ENCODE results near the gene CMYA5. TPM values are rescaled to one million over a fixed set of nuclear protein-coding genes. Genes with fewer than 3 reads are reported as not detected.

CMYA5 gene
- total RNA-seq, 4 donors from 2014 or later: 4.7 to 8.1 (median 6.1) TPM

DNA sequence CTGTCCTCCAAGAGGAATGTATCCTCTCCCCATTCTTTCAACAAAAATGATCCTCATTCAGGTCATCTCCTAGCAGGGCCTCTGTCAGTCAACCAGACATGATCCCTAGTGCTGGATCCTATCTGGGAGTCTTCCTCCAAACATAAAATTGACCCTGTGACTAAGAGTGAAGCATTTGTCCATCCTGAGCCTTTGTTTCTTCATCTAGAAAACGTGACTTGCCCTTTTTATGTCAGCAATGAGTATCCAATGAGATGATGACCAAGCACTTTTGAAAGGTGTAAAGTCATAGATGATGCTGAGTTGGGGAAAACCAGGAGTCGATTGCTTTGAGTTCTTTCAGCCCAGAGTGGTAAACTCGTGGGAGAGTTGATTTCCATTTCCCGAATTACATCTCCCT, 143.3 kb downstream of the CMYA5 start:
- Histone ChIP-seq H3K27me3 (no peaks in the 10 kb centered on the region), H3K4me3 (no peak overlapping the region), H3K36me3 (no peaks in the 10 kb centered on the region), H3K4me1 (peaks cover 0 to 18% (median 0%) of the 10 kb centered on the region in 4 donors), H3K9me3 (no peaks in the 10 kb centered on the region), H3K27ac (no peak overlapping the region)
- DNase-seq (ENCODE audit: low spot score in 2 of 2): no peak
- TF ChIP-seq POLR2A (IDR thresholded peaks at IDR 0.05) (no peak), EP300 (IDR thresholded peaks at IDR 0.05) (no peak)
- TF ChIP-seq, protein P1, sequence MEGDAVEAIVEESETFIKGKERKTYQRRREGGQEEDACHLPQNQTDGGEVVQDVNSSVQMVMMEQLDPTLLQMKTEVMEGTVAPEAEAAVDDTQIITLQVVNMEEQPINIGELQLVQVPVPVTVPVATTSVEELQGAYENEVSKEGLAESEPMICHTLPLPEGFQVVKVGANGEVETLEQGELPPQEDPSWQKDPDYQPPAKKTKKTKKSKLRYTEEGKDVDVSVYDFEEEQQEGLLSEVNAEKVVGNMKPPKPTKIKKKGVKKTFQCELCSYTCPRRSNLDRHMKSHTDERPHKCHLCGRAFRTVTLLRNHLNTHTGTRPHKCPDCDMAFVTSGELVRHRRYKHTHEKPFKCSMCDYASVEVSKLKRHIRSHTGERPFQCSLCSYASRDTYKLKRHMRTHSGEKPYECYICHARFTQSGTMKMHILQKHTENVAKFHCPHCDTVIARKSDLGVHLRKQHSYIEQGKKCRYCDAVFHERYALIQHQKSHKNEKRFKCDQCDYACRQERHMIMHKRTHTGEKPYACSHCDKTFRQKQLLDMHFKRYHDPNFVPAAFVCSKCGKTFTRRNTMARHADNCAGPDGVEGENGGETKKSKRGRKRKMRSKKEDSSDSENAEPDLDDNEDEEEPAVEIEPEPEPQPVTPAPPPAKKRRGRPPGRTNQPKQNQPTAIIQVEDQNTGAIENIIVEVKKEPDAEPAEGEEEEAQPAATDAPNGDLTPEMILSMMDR (IDR thresholded peaks at IDR 0.05): no peak
- 88 to 90% methylated on average over 4 of the region's 4 CpGs for WGBS, 2 donors

DNA sequence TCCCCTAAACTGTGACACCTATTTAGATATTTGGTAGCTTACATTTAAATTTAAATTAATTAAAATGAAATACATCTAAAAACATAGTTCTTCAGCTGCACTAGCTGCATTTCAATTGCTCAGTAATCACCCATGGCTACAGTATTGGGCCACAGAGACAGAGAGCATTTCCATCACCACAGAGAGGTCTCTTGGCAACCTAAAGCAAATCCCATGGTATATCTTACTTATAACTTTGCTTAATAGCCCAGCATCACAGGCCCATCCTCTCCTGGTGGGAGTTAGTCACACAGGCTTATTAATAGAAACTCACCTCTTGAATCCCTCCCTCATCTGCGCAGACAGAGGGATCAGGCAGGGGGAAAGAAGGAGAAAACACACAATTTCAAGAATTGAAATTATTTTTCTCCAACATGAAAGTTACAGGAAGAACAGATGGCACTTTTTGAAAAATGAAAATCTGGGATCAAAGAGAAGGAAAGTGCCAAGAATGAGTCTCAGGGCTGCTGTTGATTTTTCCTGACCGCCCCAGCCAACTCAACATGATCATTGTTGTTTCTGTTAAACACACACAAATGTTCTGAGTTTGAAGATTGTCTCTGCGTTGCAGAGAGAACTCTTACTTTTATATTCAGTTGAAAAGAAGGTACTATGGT, 144.6 kb downstream of the CMYA5 start:
- no peak overlapping the region for H3K4me3 ChIP-seq
- peak overlapping the region in 1 of 4 donors; percentile 57 for H3K27ac ChIP-seq
- 63 to 65% methylated on average over 3 of the region's 3 CpGs for WGBS, 2 donors
- H3K4me1 ChIP-seq: peaks cover 0 to 18% (median 0%) of the 10 kb centered on the region in 4 donors
- DNase-seq (ENCODE audit: low spot score in 2 of 2): no peak
- TF ChIP-seq, protein P1 (IDR thresholded peaks at IDR 0.05): no peak
- no peak for TF ChIP-seq POLR2A (IDR thresholded peaks at IDR 0.05)
- TF ChIP-seq EP300 (IDR thresholded peaks at IDR 0.05): no peak
- no peaks in the 10 kb centered on the region for H3K27me3 ChIP-seq
- H3K9me3 ChIP-seq: no peaks in the 10 kb centered on the region
- no peaks in the 10 kb centered on the region for H3K36me3 ChIP-seq

DNA sequence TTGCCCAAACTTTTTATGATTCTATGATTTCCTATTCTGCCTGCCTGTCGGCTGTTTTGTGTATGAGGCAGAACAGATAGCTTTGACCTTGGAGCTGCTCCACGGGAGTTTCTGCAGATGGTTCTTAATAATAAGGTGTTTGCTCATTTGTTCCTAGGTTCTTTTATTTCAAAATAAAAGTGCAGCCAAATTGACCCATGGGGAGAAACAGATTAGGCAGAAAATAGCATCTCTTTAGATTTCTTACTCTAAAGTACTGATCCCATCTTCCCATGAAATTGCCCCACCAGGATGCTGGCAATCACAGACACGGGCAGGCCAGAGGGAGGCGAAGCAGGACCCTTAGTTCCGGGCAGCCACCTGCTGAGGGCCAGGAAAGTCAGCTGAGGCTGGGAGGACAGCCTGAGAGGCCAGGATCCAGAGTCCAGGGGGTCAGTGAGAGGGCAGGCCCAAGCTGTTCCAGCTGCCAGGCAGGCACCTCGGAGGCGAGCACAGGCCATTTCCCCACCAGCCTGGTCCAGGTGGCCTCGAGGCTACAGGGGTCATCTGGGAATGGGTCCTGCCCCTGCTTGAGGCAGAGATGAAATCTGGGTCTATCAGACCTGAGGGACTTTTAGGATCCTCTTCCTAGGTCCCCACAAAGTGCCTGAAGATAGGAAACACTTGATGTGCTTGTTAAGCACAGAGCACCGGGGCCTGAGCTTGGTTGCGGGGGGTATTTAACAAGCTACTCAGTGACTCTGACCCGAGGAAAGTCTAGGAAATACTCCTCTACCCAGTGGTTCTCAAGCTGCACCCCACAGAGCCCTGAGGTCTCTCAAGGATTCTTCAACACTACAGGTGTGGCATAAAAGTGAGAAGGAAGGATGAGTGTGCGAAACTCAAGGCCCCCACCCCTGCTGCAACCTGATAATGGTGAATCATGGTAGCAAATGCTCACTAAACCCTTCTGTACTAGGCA, 145.4 kb downstream of the CMYA5 start:
- Histone ChIP-seq H3K27me3 (no peaks in the 10 kb centered on the region), H3K27ac (peak overlapping the region in 1 of 4 donors; percentile 57), H3K36me3 (no peaks in the 10 kb centered on the region), H3K4me3 (no peak overlapping the region), H3K9me3 (no peaks in the 10 kb centered on the region), H3K4me1 (peaks cover 0 to 18% (median 0%) of the 10 kb centered on the region in 4 donors)
- TF ChIP-seq, protein P1 (IDR thresholded peaks at IDR 0.05): no peak
- no peak for TF ChIP-seq EP300 (IDR thresholded peaks at IDR 0.05)
- WGBS, 2 donors: 58 to 67% methylated on average over 12 of the region's 12 CpGs
- no peak for DNase-seq (ENCODE audit: low spot score in 2 of 2)

DNA sequence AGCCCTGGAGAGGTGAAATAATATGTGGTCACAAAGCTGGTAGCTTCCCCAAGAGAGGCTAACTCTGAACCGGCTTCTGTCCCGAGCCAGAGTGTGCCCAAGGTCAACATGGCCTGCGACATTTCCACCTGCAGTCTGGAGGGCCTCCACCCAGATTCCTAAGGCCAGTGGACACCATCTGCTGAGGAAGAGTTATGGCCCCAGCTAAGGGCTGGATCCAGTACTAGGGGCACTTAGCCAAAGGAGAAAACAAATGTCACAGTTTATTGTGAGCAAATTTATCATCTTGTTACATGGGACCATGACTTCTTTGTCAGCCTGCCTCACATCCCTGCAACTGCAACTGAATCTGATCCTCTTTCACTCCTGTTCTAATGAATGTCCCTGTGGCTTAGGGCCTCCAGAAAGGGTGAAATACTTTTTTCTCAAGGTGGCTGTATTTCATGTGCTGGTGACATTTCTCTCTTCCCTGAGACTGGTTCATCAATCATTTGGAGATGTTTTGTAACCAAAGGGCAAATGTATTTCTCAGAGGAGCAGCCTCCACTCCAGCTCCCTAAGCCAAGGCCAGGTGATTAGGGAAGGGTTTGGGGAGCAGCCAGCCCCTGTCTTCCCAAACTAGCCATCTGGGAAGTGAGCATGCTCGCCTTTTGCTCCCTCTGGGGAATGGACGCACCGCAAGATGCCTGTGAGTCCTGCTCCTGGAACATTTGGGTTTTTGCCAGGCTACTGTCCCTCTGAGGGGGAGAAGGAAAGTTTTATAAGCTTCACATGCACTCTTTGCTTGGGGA, 148.3 kb downstream of the CMYA5 start:
- Histone ChIP-seq H3K27me3 (no peaks in the 10 kb centered on the region), H3K36me3 (no peaks in the 10 kb centered on the region), H3K27ac (no peak overlapping the region), H3K9me3 (no peaks in the 10 kb centered on the region), H3K4me3 (no peak overlapping the region), H3K4me1 (peaks cover 0 to 18% (median 0%) of the 10 kb centered on the region in 4 donors)
- 80 to 87% methylated on average over 5 to 6 of the region's 6 CpGs for WGBS, 2 donors
- no peak for DNase-seq (ENCODE audit: low spot score in 2 of 2)
- TF ChIP-seq EP300 (IDR thresholded peaks at IDR 0.05) (no peak), POLR2A (IDR thresholded peaks at IDR 0.05) (no peak)
- TF ChIP-seq, protein P1 (IDR thresholded peaks at IDR 0.05): no peak

Data from tibial nerve (tissue), 4 donors.